SK-N-SH (cell line): Measurements from ENCODE around the gene MCEMP1. TPM values are rescaled to one million over a fixed set of nuclear protein-coding genes. Genes with fewer than 3 reads are reported as not detected.

ENCODE experiments used
- CTCF ChIA-PET: fragments of 300-600, 350-600 bp; formaldehyde crosslinking; extraction: SDS; loops from one replicate; lab custom pipeline; 2021; lab: Yijun Ruan, JAX
- POLR2A ChIA-PET: fragments of 350-600 bp; sonication (Branson Sonifier 250); formaldehyde crosslinking; extraction: SDS; loops from one replicate; lab custom pipeline; 2020; ENCODE audit warnings: antibody characterized with exemption, inconsistent platforms; lab: Yijun Ruan, JAX
- DNase-seq: peaks from one replicate; pipeline ENCODE4 v3.0.0; 2012
- H2AFZ ChIP-seq: fragments of 200-600 bp; sonication (generic); 2 replicates; pipeline ENCODE4 v1.8.1; 2016; ENCODE audit warnings: antibody characterized with exemption, mild to moderate bottlenecking, low read depth
- H3F3A ChIP-seq: fragments of 200-600 bp; sonication (generic); replicated peaks from 2 replicates; pipeline ENCODE3; 2016; ENCODE audit warnings: antibody characterized with exemption, mild to moderate bottlenecking; ENCODE audit not compliant: insufficient read depth
- H3K27ac ChIP-seq, 2 experiments: fragments of 200-500 bp in 1 of 2; fragments of 200-600 bp in 1 of 2; sonication (Bioruptor generic) in 1 of 2; sonication (generic), shearing (Covaris generic) in 1 of 2; 2 replicates each; pipeline versions ENCODE4 v1.5.1 to v1.6.1; 2014 to 2016; ENCODE audit warnings: low read depth in 2 of 2, inconsistent platforms in 1 of 2, low read length in 1 of 2, mild to moderate bottlenecking in 1 of 2, mixed read lengths in 1 of 2
- H3K27me3 ChIP-seq: fragments of 200-600 bp; sonication (generic), shearing (Covaris generic); 2 replicates; pipeline ENCODE4 v1.6.1; 2016; ENCODE audit warnings: mixed run types; ENCODE audit not compliant: insufficient read depth
- H3K36me3 ChIP-seq, 2 experiments: fragments of 200-500 bp in 1 of 2; fragments of 200-600 bp in 1 of 2; sonication (Bioruptor generic) in 1 of 2; sonication (generic) in 1 of 2; replicated peaks in 1 of 2; 2 replicates each; pipeline versions ENCODE3 to v1.5.1; 2014 to 2016; ENCODE audit warnings: low read length in 1 of 2, mild to moderate bottlenecking in 1 of 2; ENCODE audit not compliant: insufficient read depth in 2 of 2, control insufficient read depth in 1 of 2
- H3K4me1 ChIP-seq, 2 experiments: fragments of 200-500 bp in 1 of 2; fragments of 200-600 bp in 1 of 2; sonication (Bioruptor generic) in 1 of 2; sonication (generic), shearing (Covaris generic) in 1 of 2; 2 replicates each; pipeline versions ENCODE4 v1.5.1 to v1.6.1; 2014 to 2016; ENCODE audit warnings: low read depth in 1 of 2, low read length in 1 of 2, mixed run types in 1 of 2; ENCODE audit not compliant: insufficient read depth in 2 of 2, control insufficient read depth in 1 of 2
- H3K4me2 ChIP-seq: fragments of 200-600 bp; sonication (generic), shearing (Covaris generic); 2 replicates; pipeline ENCODE4 v1.6.1; 2017; ENCODE audit warnings: mixed run types
- H3K4me3 ChIP-seq, 2 experiments: fragments of 200-500 bp in 1 of 2; fragments of 200-600 bp in 1 of 2; sonication (Bioruptor generic) in 1 of 2; sonication (generic), shearing (Covaris generic) in 1 of 2; 2 replicates each; pipeline versions ENCODE4 v1.5.1 to v1.8.1; 2014 to 2016; ENCODE audit warnings: low read depth in 2 of 2, inconsistent platforms in 1 of 2, low read length in 1 of 2, mild to moderate bottlenecking in 1 of 2, mixed read lengths in 1 of 2, moderate library complexity in 1 of 2
- H3K79me2 ChIP-seq: fragments of 200-600 bp; sonication (generic); 2 replicates; pipeline ENCODE4 v1.8.1; 2017; ENCODE audit warnings: mild to moderate bottlenecking; ENCODE audit not compliant: insufficient read depth
- H3K9ac ChIP-seq: fragments of 200-600 bp; sonication (generic); 2 replicates; pipeline ENCODE4 v1.6.1; 2017; ENCODE audit warnings: mixed run types
- H3K9me2 ChIP-seq: fragments of 200-600 bp; sonication (generic); 2 replicates; pipeline ENCODE4 v1.6.1; 2017; ENCODE audit warnings: mixed run types
- H3K9me3 ChIP-seq: fragments of 200-600 bp; sonication (generic); 2 replicates; pipeline ENCODE4 v1.6.1; 2017; ENCODE audit warnings: mixed run types, mild to moderate bottlenecking, moderate library complexity
- H4K20me1 ChIP-seq: fragments of 200-600 bp; sonication (generic); 2 replicates; pipeline ENCODE4 v1.6.1; 2017; ENCODE audit warnings: mild to moderate bottlenecking, mixed run types; ENCODE audit not compliant: insufficient read depth
- FOSL2 ChIP-seq: IDR thresholded peaks from 2 replicates; pipeline ENCODE4 v1.4.0; 2012; ENCODE audit warnings: low read depth, mild to moderate bottlenecking, moderate library complexity, borderline replicate concordance
- FOXJ3 ChIP-seq: sonication (generic); formaldehyde crosslinking; IDR thresholded peaks from 2 replicates; pipeline ENCODE4 v1.5.1; 2020; ENCODE audit warnings: mild to moderate bottlenecking, missing genetic modification reagents
- GATA2 ChIP-seq: sonication (generic); formaldehyde crosslinking; IDR thresholded peaks from 2 replicates; pipeline ENCODE4 v1.5.0; 2020; ENCODE audit warnings: mild to moderate bottlenecking, missing genetic modification reagents
- MXI1 ChIP-seq: IDR thresholded peaks from 2 replicates; pipeline ENCODE4 v1.6.1; 2012; ENCODE audit warnings: mild to moderate bottlenecking, low read depth, low read length, improper control_type of control experiment
- NFIC ChIP-seq: IDR thresholded peaks from 2 replicates; pipeline ENCODE4 v1.4.0; 2012; ENCODE audit warnings: borderline replicate concordance
- NRF1 ChIP-seq: IDR thresholded peaks from 2 replicates; pipeline ENCODE4 v1.6.1; 2012; ENCODE audit warnings: low read depth, mild to moderate bottlenecking, low read length
- RAD21 ChIP-seq: IDR thresholded peaks from 2 replicates; pipeline ENCODE4 v1.6.1; 2012; ENCODE audit warnings: mild to moderate bottlenecking, low read length
- RXRA ChIP-seq: IDR thresholded peaks from 2 replicates; pipeline ENCODE4 v1.4.0; 2012; ENCODE audit warnings: low read depth, mild to moderate bottlenecking, borderline replicate concordance
- TCF12 ChIP-seq: IDR thresholded peaks from 2 replicates; pipeline ENCODE4 v1.4.0; 2012
- TEAD4 ChIP-seq: IDR thresholded peaks from 2 replicates; pipeline ENCODE4 v1.4.0; 2012; ENCODE audit warnings: mild to moderate bottlenecking, borderline replicate concordance; ENCODE audit not compliant: insufficient read depth
- USF1 ChIP-seq: IDR thresholded peaks from 2 replicates; pipeline ENCODE4 v1.4.0; 2012; ENCODE audit warnings: low read depth, borderline replicate concordance
- ZBTB33 ChIP-seq: IDR thresholded peaks from 2 replicates; pipeline ENCODE4 v1.4.0; 2012; ENCODE audit warnings: low read depth, borderline replicate concordance
- WGBS: methylation state at CpG from one replicate; pipeline ENCODE4 v1.1.6; 2017; ENCODE audit warnings: low lambda C conversion rate; 5-methylcytosine and 5-hydroxymethylcytosine counted together
- polyA plus RNA-seq, 3 experiments: library from polyadenylated mRNA; depleted of rRNA; stranded (reverse); fragments of >200 nt; gene quantifications; 2 replicates each; pipeline ENCODE4 v1.2.3, GENCODE V29; 2012
- TF ChIP-seq, protein P1 (sequence below): fragments of 200-600 bp; sonication (generic); IDR thresholded peaks from 2 replicates; pipeline ENCODE4 v1.6.1; 2017; ENCODE audit warnings: antibody characterized with exemption, mild to moderate bottlenecking, moderate library complexity

MCEMP1 gene
- polyA plus RNA-seq, 1 of the 3 experiments (the other 2 are of a cell fraction): not detected

DNA sequence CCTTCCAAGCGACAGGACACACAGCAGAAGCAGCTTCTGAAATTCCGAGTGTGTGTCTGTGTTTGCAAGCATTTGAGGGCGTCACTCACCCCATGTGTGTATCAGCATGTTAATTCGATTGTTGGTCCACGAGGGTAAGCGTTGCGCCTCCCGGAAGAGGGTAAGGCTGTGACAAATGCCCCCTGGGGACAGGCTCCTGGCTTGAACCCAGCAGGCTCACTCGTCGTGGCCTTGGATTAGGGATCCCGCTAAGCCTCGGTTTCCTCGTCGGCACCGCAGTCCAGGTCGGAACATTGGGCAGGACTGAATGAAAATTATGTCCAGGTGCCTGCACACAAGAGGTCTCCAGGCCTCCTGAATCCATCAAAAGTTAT lies 40.6 kb upstream of the MCEMP1 start:
- Histone ChIP-seq H2AFZ (no peak overlapping the region), H3K79me2 (no peaks in the 10 kb centered on the region; the same call in 1 of the 2 replicates), H3K27me3 (peaks cover 37% of the 10 kb centered on the region), H3K4me1 (peaks cover 0 to 4% of the 10 kb centered on the region in 2 experiments; a peak in 1 of 4 replicates), H3K9me3 (no peaks in the 10 kb centered on the region), H3K9ac (no peak overlapping the region), H3K4me3 (no peak overlapping the region), H3K27ac (no peak overlapping the region), H3K36me3 (no peaks in the 10 kb centered on the region), H3K9me2 (no peaks in the 10 kb centered on the region), H3F3A (peaks cover 4% of the 10 kb centered on the region), H4K20me1 (no peaks in the 10 kb centered on the region), H3K4me2 (no peak overlapping the region)
- ChIA-PET POLR2A (interaction anchor here (1.2 kb wide), 1 partner anchor 45 kb away, joined by 3 read pairs; the partner anchor contains the start of gene TRAPPC5), CTCF (interaction anchor here (1.1 to 5.5 kb wide), 4 partner anchors 8 to 163 kb away, joined by 5 to 25 read pairs (median 8); partner anchors contain the start of gene TRAPPC5)
- DNase-seq: no peak
- TF ChIP-seq, protein P1, sequence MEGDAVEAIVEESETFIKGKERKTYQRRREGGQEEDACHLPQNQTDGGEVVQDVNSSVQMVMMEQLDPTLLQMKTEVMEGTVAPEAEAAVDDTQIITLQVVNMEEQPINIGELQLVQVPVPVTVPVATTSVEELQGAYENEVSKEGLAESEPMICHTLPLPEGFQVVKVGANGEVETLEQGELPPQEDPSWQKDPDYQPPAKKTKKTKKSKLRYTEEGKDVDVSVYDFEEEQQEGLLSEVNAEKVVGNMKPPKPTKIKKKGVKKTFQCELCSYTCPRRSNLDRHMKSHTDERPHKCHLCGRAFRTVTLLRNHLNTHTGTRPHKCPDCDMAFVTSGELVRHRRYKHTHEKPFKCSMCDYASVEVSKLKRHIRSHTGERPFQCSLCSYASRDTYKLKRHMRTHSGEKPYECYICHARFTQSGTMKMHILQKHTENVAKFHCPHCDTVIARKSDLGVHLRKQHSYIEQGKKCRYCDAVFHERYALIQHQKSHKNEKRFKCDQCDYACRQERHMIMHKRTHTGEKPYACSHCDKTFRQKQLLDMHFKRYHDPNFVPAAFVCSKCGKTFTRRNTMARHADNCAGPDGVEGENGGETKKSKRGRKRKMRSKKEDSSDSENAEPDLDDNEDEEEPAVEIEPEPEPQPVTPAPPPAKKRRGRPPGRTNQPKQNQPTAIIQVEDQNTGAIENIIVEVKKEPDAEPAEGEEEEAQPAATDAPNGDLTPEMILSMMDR: no peak
- TF ChIP-seq NRF1 (no peak), TEAD4 (no peak), ZBTB33 (no peak), GATA2 (no peak), RXRA (no peak), RAD21 (no peak), FOXJ3 (CRISPR knock-in tag) (no peak), FOSL2 (no peak)
- WGBS: 18% methylated on average over 11 of the region's 16 CpGs

- POLR2A ChIA-PET: no interaction called here
- no peaks in the 10 kb centered on the region for H3K79me2 ChIP-seq
- H3K4me3 ChIP-seq: peak within 1 kb of the TSS in 1 of 2 experiments; percentile 21; a peak in 1 of 4 replicates
- H2AFZ ChIP-seq: no peak within 1 kb of the TSS
- 6% methylated on average over 15 of the region's 61 CpGs for WGBS
- no peaks in the 10 kb centered on the region for H3K36me3 ChIP-seq
- CTCF ChIA-PET: interaction anchor here (1.2 to 2.7 kb wide), 4 partner anchors 15 to 163 kb away, joined by 3 to 14 read pairs (median 8); partner anchors contain the start of gene TRAPPC5
- H3K9me3 ChIP-seq: no peaks in the 10 kb centered on the region
- no peak within 1 kb of the TSS for H3K27ac ChIP-seq
- H4K20me1 ChIP-seq: no peaks in the 10 kb centered on the region
- no peak within 1 kb of the TSS for H3K4me2 ChIP-seq
- peaks cover 4% of the 10 kb centered on the region for H3F3A ChIP-seq
- H3K9me2 ChIP-seq: no peaks in the 10 kb centered on the region
- peak; percentile 73 for DNase-seq
- no peak within 1 kb of the TSS for H3K9ac ChIP-seq
- peaks cover 37% of the 10 kb centered on the region for H3K27me3 ChIP-seq
- TF ChIP-seq RXRA: no peak
- no peak for TF ChIP-seq USF1
- no peak for TF ChIP-seq MXI1
- no peak for TF ChIP-seq NFIC
- no peak for TF ChIP-seq TEAD4
- TF ChIP-seq TCF12: no peak
- TF ChIP-seq, all 33 proteins: peak for 0
- peaks cover 0 to 4% of the 10 kb centered on the region in 2 experiments; a peak in 1 of 4 replicates for H3K4me1 ChIP-seq
Measured at GRCh38 chr19:7636691-7637373, 40.1 kb upstream of the MCEMP1 start, which contains the start of gene STXBP2. STXBP2 (plus strand) TSS chr19:7637110; CDS start chr19:7637150, 40 bp downstream.
